ENCODE results near the gene COL21A1. TPM values are rescaled to one million over a fixed set of nuclear protein-coding genes. Genes with fewer than 3 reads are reported as not detected.

Gene COL21A1
- total RNA-seq, 1 experiment from 2014 or later = 1.8 TPM

GRCh38 chr6:56055081-56055704, 192.2 kb downstream of the COL21A1 start:
- no peak overlapping the region for H3K18ac ChIP-seq (ENCODE audit: insufficient read length, low read depth, low read length)
- Mint-ChIP-seq H3K9me3 (no peaks in the 10 kb centered on the region), H3K4me3 (no peak overlapping the region), H3K4me1 (no peaks in the 10 kb centered on the region; a peak in 1 of 4 replicates), H3K27ac (no peak overlapping the region; a peak in 1 of 7 replicates), H3K27me3 (ENCODE audit: low read depth) (no peaks in the 10 kb centered on the region), H3K36me3 (ENCODE audit: insufficient read depth in 1 of 3, low read depth in 3 of 3) (no peaks in the 10 kb centered on the region)
- no peak overlapping the region for H2AK5ac ChIP-seq (ENCODE audit: insufficient read length, low read length)
- no peak overlapping the region for H2BK120ac ChIP-seq (ENCODE audit: low read depth, low read length, poor library complexity, severe bottlenecking)
- H2BK15ac ChIP-seq (ENCODE audit: low read depth, low read length) = no peak overlapping the region
- no peak overlapping the region for H2BK20ac ChIP-seq (ENCODE audit: low read depth, low read length, poor library complexity, severe bottlenecking)
- no peak overlapping the region for H4K8ac ChIP-seq (replicated peaks; ENCODE audit: insufficient read length, low read depth, low read length)
- no peak overlapping the region for H3K14ac ChIP-seq (ENCODE audit: insufficient read depth, low read length)
- H4K5ac ChIP-seq (ENCODE audit: insufficient read length, low read depth, low read length) = no peak overlapping the region
- no peaks in the 10 kb centered on the region for H3K4me1 ChIP-seq (ENCODE audit: insufficient read depth, low read length)
- H3K9me3 ChIP-seq (ENCODE audit: control insufficient read depth, low read depth, low read length) = no peaks in the 10 kb centered on the region
- H3K56ac ChIP-seq (ENCODE audit: insufficient read length, low read depth, low read length) = no peak overlapping the region
- H4K91ac ChIP-seq (ENCODE audit: insufficient read length, low read depth, low read length) = no peak overlapping the region
- H3K23ac ChIP-seq (ENCODE audit: insufficient read length, low read depth, low read length) = no peak overlapping the region
- H3K27me3 ChIP-seq (ENCODE audit: insufficient read depth, low read length) = no peaks in the 10 kb centered on the region
- H3K9ac ChIP-seq (ENCODE audit: extremely low read depth, insufficient read length, low read length) = no peak overlapping the region
- H3K79me1 ChIP-seq (ENCODE audit: insufficient read depth, low read depth, low read length, poor library complexity, severe bottlenecking) = no peaks in the 10 kb centered on the region
- no peak overlapping the region for H2BK5ac ChIP-seq (ENCODE audit: insufficient read length, low read length)
- no peak overlapping the region for H3T11ph ChIP-seq (ENCODE audit: low read length)
- no peak for DNase-seq
- H3K23me2 ChIP-seq (ENCODE audit: insufficient read length, low read depth, low read length, poor library complexity, severe bottlenecking) = no peaks in the 10 kb centered on the region
- H3K79me2 ChIP-seq (ENCODE audit: insufficient read depth, low read length) = no peaks in the 10 kb centered on the region
- H2AFZ ChIP-seq (ENCODE audit: low read length) = no peak overlapping the region
- H2BK12ac ChIP-seq (ENCODE audit: insufficient read length, low read depth, low read length) = no peak overlapping the region
- WGBS (ENCODE audit: extremely low coverage, insufficient read length, low lambda C conversion rate) = no CpG with 5 or more reads among the region's 7 CpGs
- TF ChIP-seq, protein P1, sequence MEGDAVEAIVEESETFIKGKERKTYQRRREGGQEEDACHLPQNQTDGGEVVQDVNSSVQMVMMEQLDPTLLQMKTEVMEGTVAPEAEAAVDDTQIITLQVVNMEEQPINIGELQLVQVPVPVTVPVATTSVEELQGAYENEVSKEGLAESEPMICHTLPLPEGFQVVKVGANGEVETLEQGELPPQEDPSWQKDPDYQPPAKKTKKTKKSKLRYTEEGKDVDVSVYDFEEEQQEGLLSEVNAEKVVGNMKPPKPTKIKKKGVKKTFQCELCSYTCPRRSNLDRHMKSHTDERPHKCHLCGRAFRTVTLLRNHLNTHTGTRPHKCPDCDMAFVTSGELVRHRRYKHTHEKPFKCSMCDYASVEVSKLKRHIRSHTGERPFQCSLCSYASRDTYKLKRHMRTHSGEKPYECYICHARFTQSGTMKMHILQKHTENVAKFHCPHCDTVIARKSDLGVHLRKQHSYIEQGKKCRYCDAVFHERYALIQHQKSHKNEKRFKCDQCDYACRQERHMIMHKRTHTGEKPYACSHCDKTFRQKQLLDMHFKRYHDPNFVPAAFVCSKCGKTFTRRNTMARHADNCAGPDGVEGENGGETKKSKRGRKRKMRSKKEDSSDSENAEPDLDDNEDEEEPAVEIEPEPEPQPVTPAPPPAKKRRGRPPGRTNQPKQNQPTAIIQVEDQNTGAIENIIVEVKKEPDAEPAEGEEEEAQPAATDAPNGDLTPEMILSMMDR (conservative IDR thresholded peaks at IDR 0.05) = no peak
- no peak overlapping the region for H3K4me2 ChIP-seq (ENCODE audit: insufficient read depth, insufficient read length, low read length)
- H4K20me1 ChIP-seq (ENCODE audit: control insufficient read depth, insufficient read depth, insufficient read length) = no peaks in the 10 kb centered on the region
- no peak overlapping the region for H3K4ac ChIP-seq (ENCODE audit: low read depth, low read length)
- no peak overlapping the region for H3K27ac ChIP-seq (ENCODE audit: insufficient read length, low read depth, low read length)
